ENCODE results near the gene ITGAD.

DNA sequence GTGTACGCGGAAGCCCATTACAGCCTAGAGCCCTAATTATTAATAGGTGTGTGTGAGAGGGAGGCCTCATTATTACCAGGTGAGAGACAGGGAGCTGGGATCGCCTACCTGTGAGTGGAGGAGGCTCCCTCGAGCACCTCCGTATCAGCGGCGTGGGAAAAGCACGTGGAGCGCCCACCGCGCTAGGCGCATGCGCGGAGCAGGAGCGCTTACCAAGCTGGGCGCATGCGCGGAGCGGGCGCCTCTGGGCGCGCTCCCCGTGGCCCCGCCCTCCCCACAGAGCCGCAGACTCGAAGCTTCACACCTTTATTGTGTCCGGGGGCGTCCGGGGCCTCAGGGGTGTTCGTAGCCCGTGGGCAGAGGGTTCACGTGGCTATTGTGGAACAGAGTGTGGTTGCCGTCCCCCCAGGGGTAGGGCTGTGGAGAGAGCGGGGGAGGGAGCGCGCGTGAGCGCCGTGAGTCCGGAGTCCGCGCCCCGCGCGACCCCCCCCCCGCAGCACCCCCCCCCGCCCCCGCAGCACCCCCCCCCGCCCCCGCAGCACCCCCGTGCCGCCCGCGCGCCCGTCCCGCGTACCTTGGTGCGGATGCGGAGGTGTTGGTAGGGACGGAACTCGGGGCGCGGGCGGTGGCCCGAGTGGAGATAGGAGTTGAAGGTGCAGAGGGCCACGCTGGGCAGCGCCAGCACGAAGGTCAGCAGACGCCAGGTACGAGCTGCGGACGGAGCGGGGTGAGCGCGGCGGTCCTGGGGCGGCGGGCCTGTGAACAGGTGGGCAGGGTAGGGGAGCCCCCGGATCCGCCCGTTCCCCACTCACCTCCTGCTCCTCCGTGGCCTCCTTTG lies 34.5 kb downstream of the ITGAD start:
- TF ChIP-seq ZNF274 (IDR thresholded peaks at IDR 0.05; ENCODE audit: low read depth, low read length), result no peak
- TF ChIP-seq YY1 (IDR thresholded peaks at IDR 0.05; ENCODE audit: insufficient read depth, insufficient read length), result no peak
- TF ChIP-seq SUZ12 (IDR thresholded peaks at IDR 0.05; ENCODE audit: extremely low read depth, insufficient read depth, insufficient read length), result no peak

All from NT2/D1 (cell line).